DMS53 treated with DMSO at 0.1 percent for 48 hours (cell line): ENCODE measurements around the gene PRTFDC1.
A peak's percentile ranks its signal among the peaks of the same experiment; 100 is the strongest.

Experiments used
- DNase-seq: peaks from one replicate; lab custom pipeline; 2025; ENCODE audit not compliant: unreplicated experiment; lab: John Stamatoyannopoulos, UW

Gene PRTFDC1

GRCh38 chr10:24882047-24882698, 70.2 kb downstream of the PRTFDC1 start:
- DNase-seq = no peak

- DNase-seq = no peak
Measured at GRCh38 chr10:24879861-24880260, 72.5 kb downstream of the PRTFDC1 start.

- no peak for DNase-seq
Measured at GRCh38 chr10:24874133-24874532, 78.3 kb downstream of the PRTFDC1 start.

GRCh38 chr10:24873281-24873683, 79.1 kb downstream of the PRTFDC1 start:
- DNase-seq = no peak

GRCh38 chr10:24872790-24873182, 79.6 kb downstream of the PRTFDC1 start:
- DNase-seq = no peak

GRCh38 chr10:24872049-24872789, 80.2 kb downstream of the PRTFDC1 start:
- no peak for DNase-seq

- DNase-seq = no peak
Measured at GRCh38 chr10:24871011-24871935, 81.1 kb downstream of the PRTFDC1 start.

GRCh38 chr10:24869354-24870015, 82.9 kb downstream of the PRTFDC1 start:
- peak; percentile 47 for DNase-seq

GRCh38 chr10:24866604-24867583, 85.5 kb downstream of the PRTFDC1 start:
- peak; percentile 80 for DNase-seq

- no peak for DNase-seq
Measured at GRCh38 chr10:24865783-24866182, 86.6 kb downstream of the PRTFDC1 start.

- no peak for DNase-seq
Measured at GRCh38 chr10:24862589-24862988, 89.8 kb downstream of the PRTFDC1 start.

- no peak for DNase-seq
Measured at GRCh38 chr10:24858288-24859270, 93.8 kb downstream of the PRTFDC1 start.

- no peak for DNase-seq
Measured at GRCh38 chr10:24857031-24857725, 95.2 kb downstream of the PRTFDC1 start.

- no peak for DNase-seq
Measured at GRCh38 chr10:24854256-24854655, 98.2 kb downstream of the PRTFDC1 start.

- DNase-seq = no peak
Measured at GRCh38 chr10:24853661-24854060, 98.7 kb downstream of the PRTFDC1 start.

GRCh38 chr10:24851629-24852028, 100.8 kb downstream of the PRTFDC1 start:
- peak; percentile 95 for DNase-seq

- DNase-seq = no peak
Measured at GRCh38 chr10:24850727-24851296, 101.6 kb downstream of the PRTFDC1 start.
